K562 (cell line): ENCODE data around the gene BEND6. TPM values are rescaled to one million over a fixed set of nuclear protein-coding genes. Genes with fewer than 3 reads are reported as not detected.
A peak's percentile ranks its signal among the peaks of the same experiment; 100 is the strongest.

Source experiments
- ATAC-seq: fragments of 200-7000 bp; cut with Tn5 transposase; 3 replicates; pipeline ENCODE4 v1.9.1; 2020; ENCODE audit warnings: moderate library complexity
- BruUV-seq: library from RNA; stranded (reverse); fragments of 400-500 nt; replicated peaks from 2 replicates; lab custom pipeline; 2021; lab: Mats Ljungman, UMichigan
- CTCF ChIA-PET: fragments of 300-600 bp; formaldehyde crosslinking; extraction: SDS; loops from one replicate; lab custom pipeline; 2021; ENCODE audit warnings: low intra/inter-chr PET ratio; lab: Yijun Ruan, JAX
- POLR2A ChIA-PET: fragments of 300-600, 350-650 bp; sonication (Branson Sonifier 250); formaldehyde crosslinking; extraction: SDS; loops from one replicate; lab custom pipeline; 2021; ENCODE audit warnings: antibody characterized with exemption, inconsistent platforms; lab: Yijun Ruan, JAX
- DNase-seq, 4 experiments: peaks; one replicate each; pipeline versions ENCODE4 v3.0.0 to v3.0.0-alpha.2; 2011 to 2018; ENCODE audit warnings: low spot score in 3 of 4, mixed read lengths in 3 of 4; ENCODE audit errors: extremely low read depth in 1 of 4
- FAIRE-seq: peaks from 2 replicates; lab custom pipeline; 2011; peaks lifted over from hg19 to GRCh38; lab: Jason Lieb, UNC
- H2AFZ ChIP-seq: 2 replicates; pipeline ENCODE4 v1.6.0; 2011; ENCODE audit warnings: low read depth, low read length, control low read depth, inconsistent platforms
- H3K27ac ChIP-seq: fragments of 200-600 bp; 3 replicates; pipeline ENCODE4 v1.8.0; 2011; ENCODE audit warnings: low read depth, mild to moderate bottlenecking, control low read depth, inconsistent platforms, low read length, moderate library complexity, mixed read lengths; ENCODE audit errors: extremely low read depth
- H3K27me3 ChIP-seq, 2 experiments: fragments of 300-600 bp in 1 of 2; 2 replicates in 1 of 2; 3 replicates in 1 of 2; pipeline versions ENCODE4 v1.6.0 to v1.8.0; 2011; ENCODE audit warnings: inconsistent platforms in 2 of 2, low read length in 2 of 2, mild to moderate bottlenecking in 1 of 2, mixed read lengths in 1 of 2, moderate library complexity in 1 of 2; ENCODE audit not compliant: control insufficient read depth in 2 of 2, insufficient read depth in 2 of 2
- H3K36me3 ChIP-seq: fragments of 300-600 bp; 3 replicates; pipeline ENCODE4 v1.8.0; 2011; ENCODE audit warnings: mild to moderate bottlenecking, low read length, inconsistent platforms; ENCODE audit not compliant: control insufficient read depth, insufficient read depth
- H3K4me1 ChIP-seq, 2 experiments: fragments of 200-600 bp in 1 of 2; replicated peaks in 1 of 2; 2 replicates in 1 of 2; 3 replicates in 1 of 2; pipeline versions ENCODE4 v1.5.1 to v1.8.0; 2011; ENCODE audit warnings: inconsistent platforms in 2 of 2, low read length in 2 of 2, mild to moderate bottlenecking in 1 of 2, mixed read lengths in 1 of 2, moderate library complexity in 1 of 2; ENCODE audit not compliant: control insufficient read depth in 2 of 2, insufficient read depth in 2 of 2
- H3K4me2 ChIP-seq: 2 replicates; pipeline ENCODE4 v1.6.1; 2011; ENCODE audit warnings: low read length, control low read depth, inconsistent platforms, mixed read lengths; ENCODE audit not compliant: insufficient read depth
- H3K4me3 ChIP-seq: fragments of 200-600 bp; sonication (generic), shearing (Covaris generic); 2 replicates; pipeline ENCODE4 v1.5.1; 2016; ENCODE audit warnings: control low read depth, inconsistent platforms
- H3K79me2 ChIP-seq: fragments of 200-600 bp; 3 replicates; pipeline ENCODE4 v1.8.0; 2011; ENCODE audit warnings: low read length, inconsistent platforms; ENCODE audit not compliant: control insufficient read depth, insufficient read depth
- H3K9ac ChIP-seq, 2 experiments: 2 replicates each; pipeline versions ENCODE4 v1.6.0 to v1.6.1; 2011; ENCODE audit warnings: low read depth in 2 of 2, low read length in 2 of 2, control low read depth in 1 of 2, inconsistent platforms in 1 of 2, mild to moderate bottlenecking in 1 of 2, mixed read lengths in 1 of 2; ENCODE audit not compliant: insufficient read depth in 1 of 2
- H3K9me1 ChIP-seq: one replicate; pipeline ENCODE4 v1.6.0; 2011; ENCODE audit warnings: inconsistent platforms, mild to moderate bottlenecking, low read length, moderate library complexity; ENCODE audit not compliant: control insufficient read depth, insufficient read depth
- H3K9me3 ChIP-seq: replicated peaks from 2 replicates; pipeline ENCODE4 v1.5.1; 2011; ENCODE audit warnings: low read depth, low read length, inconsistent platforms; ENCODE audit not compliant: control insufficient read depth, insufficient read depth
- H4K20me1 ChIP-seq: replicated peaks from 2 replicates; pipeline ENCODE4 v1.6.1; 2011; ENCODE audit warnings: low read length, inconsistent platforms, mixed read lengths; ENCODE audit not compliant: control insufficient read depth, insufficient read depth
- ATF3 ChIP-seq, 2 experiments: fragments of 450-650 bp in 1 of 2; sonication (generic) in 1 of 2; formaldehyde crosslinking in 1 of 2; IDR thresholded peaks in 1 of 2; conservative IDR thresholded peaks in 1 of 2; 2 replicates each; pipeline versions ENCODE4 v1.6.1 to v1.8.1; 2016 to 2023; ENCODE audit warnings: mild to moderate bottlenecking in 2 of 2, moderate library complexity in 2 of 2, inconsistent platforms in 1 of 2, missing genetic modification reagents in 1 of 2
- E2F3 ChIP-seq: fragments of 250-450 bp; sonication (Bioruptor Pico); IDR thresholded peaks from 2 replicates; pipeline ENCODE4 v1.4.0; 2020; ENCODE audit warnings: mild to moderate bottlenecking
- FOSL1 ChIP-seq: fragments of 200-800 bp; sonication (Bioruptor generic); conservative IDR thresholded peaks from 2 replicates; pipeline ENCODE4 v1.6.1; 2016; ENCODE audit warnings: missing genetic modification characterization, missing compliant biosample characterization
- GTF3C2 ChIP-seq: IDR thresholded peaks from 3 replicates; pipeline ENCODE4 v1.6.1; 2011; ENCODE audit warnings: borderline replicate concordance, mild to moderate bottlenecking, moderate library complexity; ENCODE audit not compliant: insufficient read length; ENCODE audit errors: extremely low read depth
- HIVEP1 ChIP-seq: fragments of 250-450 bp; sonication (Bioruptor Pico); IDR thresholded peaks from 2 replicates; pipeline ENCODE4 v1.4.0; 2020; ENCODE audit warnings: mild to moderate bottlenecking
- HMBOX1 ChIP-seq: sonication (generic); IDR thresholded peaks from 2 replicates; pipeline ENCODE4 v1.6.1; 2016
- JUN ChIP-seq, 2 experiments: sonication (generic) in 1 of 2; formaldehyde crosslinking in 1 of 2; IDR thresholded peaks; 2 replicates each; pipeline versions ENCODE4 v1.6.1 to v1.8.0; 2012 to 2022; ENCODE audit warnings: borderline replicate concordance in 2 of 2, mild to moderate bottlenecking in 2 of 2, improper control_type of control experiment in 1 of 2, low read depth in 1 of 2, low read length in 1 of 2, missing genetic modification reagents in 1 of 2
- PHF20 ChIP-seq: fragments of 450-650 bp; IDR thresholded peaks from 2 replicates; pipeline ENCODE4 v1.6.1; 2018; ENCODE audit not compliant: partially characterized antibody
- WGBS: fragments of 100-300 bp; shearing (Covaris generic); methylation state at CpG from one replicate; pipeline ENCODE4 v1.1.6; 2016; ENCODE audit warnings: low coverage, mixed read lengths; ENCODE audit not compliant: insufficient coverage; ENCODE audit errors: missing lambda C conversion rate; 5-methylcytosine and 5-hydroxymethylcytosine counted together
- in situ Hi-C: fragments of 300-500 bp; cut with MboI; formaldehyde crosslinking; loops from 4 replicates; pipeline ENCODE4 v1.15.0; 2018; ENCODE audit warnings: inconsistent platforms, mixed read lengths
- intact Hi-C: fragments of 100-400 bp; cut with micrococcal nuclease; formaldehyde crosslinking; loops from 2 replicates; pipeline ENCODE4 v1.14.2; 2022
- polyA plus RNA-seq, 8 experiments: library from polyadenylated mRNA; depleted of rRNA in 4 of 8; stranded (reverse) in 5 of 8; unstranded in 3 of 8; fragments of >200 nt; fragmentation: Nextera tagmentation in 2 of 8; fragmentation: Illumina TruSeq in 1 of 8; extraction: Ambion mirVana in 2 of 8; extraction: Trizol in 1 of 8; gene quantifications; 2 replicates each; pipeline versions ENCODE4 v1.2.1 to v1.2.3, GENCODE V29; 2011 to 2014; ENCODE audit warnings: inconsistent platforms in 1 of 8, missing spikeins in 1 of 8
- total RNA-seq, 7 experiments: library from RNA; depleted of rRNA in 6 of 7; stranded (reverse); fragments of >200 nt in 6 of 7; fragmentation: Illumina TruSeq in 2 of 7; extraction: Trizol in 2 of 7; gene quantifications; 2 replicates each; pipeline versions ENCODE4 v1.2.1 to v1.2.3, GENCODE V29; 2011 to 2021; ENCODE audit warnings: low replicate concordance in 1 of 7

The BEND6 gene
- total and polyA plus RNA-seq, 9 of the 15 experiments (the other 6 are each of a cell fraction or from before 2014, with no cell fraction given), result 0.37 to 4.0 (median 1.1) TPM

- BruUV-seq, result no TSS peak
- no peak overlapping the region for H3K4me2 ChIP-seq
- TF ChIP-seq FOSL1 (tag), result peak; percentile 93
- no peak for TF ChIP-seq PHF20
- no peak for TF ChIP-seq E2F3 (CRISPR knock-in tag)
- no peak for TF ChIP-seq HIVEP1 (CRISPR knock-in tag)
- no peak for TF ChIP-seq GTF3C2
- 0 out of 2 replicates have a peak, but pooled peaks have one; percentile 27 for TF ChIP-seq ATF3 (IDR thresholded peaks at IDR 0.05)
- no peak for TF ChIP-seq ATF3 (CRISPR knock-in tag; conservative IDR thresholded peaks at IDR 0.05)
- TF ChIP-seq HMBOX1, result peak; percentile 28; the same call in 1 of the 2 replicates
- 0 out of 2 replicates have a peak, but pooled peaks have one; percentile 48 for TF ChIP-seq JUN (IDR thresholded peaks at IDR 0.05; ENCODE audit: borderline replicate concordance, low read depth, low read length)
- TF ChIP-seq JUN (CRISPR knock-in tag; IDR thresholded peaks at IDR 0.05; ENCODE audit: borderline replicate concordance), result no peak
- TF ChIP-seq, all 486 proteins: peak for 4
- ATAC-seq (peak; percentile 42), DNase-seq (peak in 1 of 4 experiments; percentile 27), FAIRE-seq (peak; percentile 67)
- no peak overlapping the region for H2AFZ ChIP-seq
- H3K4me3 ChIP-seq, result no peak overlapping the region
- intact Hi-C loops (no loop called here), in situ Hi-C loops (no loop called here)
- CTCF ChIA-PET, result no interaction called here
- H4K20me1 ChIP-seq, result no peaks in the 10 kb centered on the region
- H3K9ac ChIP-seq, result no peak overlapping the region
- H3K9me1 ChIP-seq, result no peaks in the 10 kb centered on the region
- no peaks in the 10 kb centered on the region for H3K79me2 ChIP-seq
- no peak overlapping the region for H3K27ac ChIP-seq
- H3K36me3 ChIP-seq, result no peaks in the 10 kb centered on the region
- no peaks in the 10 kb centered on the region for H3K9me3 ChIP-seq
- H3K4me1 ChIP-seq, result peaks cover 0 to 8% of the 10 kb centered on the region in 2 experiments; a peak in 2 of 5 replicates
- H3K27me3 ChIP-seq, result no peaks in the 10 kb centered on the region
- POLR2A ChIA-PET, result interaction anchor here (0.7 to 1.7 kb wide), 3 partner anchors 9 to 14 kb away, joined by 3 to 6 read pairs (median 3); no protein-coding TSS in a partner anchor
- WGBS, result 0% methylated on average over 1 of the region's 1 CpG
Measured at GRCh38 chr6:56938649-56939191, 16.2 kb upstream of the BEND6 start.
